GM19023 (cell line): Measurements from ENCODE around the gene REM2.
"Not testable (repeated sequence)": the region's sequence is repeated elsewhere in the genome, so short reads cannot be mapped to it uniquely, and the experiment has no call there.

ENCODE experiments used
- ATAC-seq: cut with Tn5 transposase; IDR thresholded peaks from one replicate; pipeline ENCODE4 v1.9.1; 2021; ENCODE audit warnings: mild to moderate bottlenecking, moderate library complexity; ENCODE audit not compliant: unreplicated experiment

REM2 gene

GRCh38 chr14:22896356-22896755, 13.3 kb downstream of the REM2 start:
- no peak for ATAC-seq

- ATAC-seq: no peak
Measured at GRCh38 chr14:22896760-22897159, 13.7 kb downstream of the REM2 start.

- ATAC-seq: no peak
Measured at GRCh38 chr14:22897357-22897756, 14.3 kb downstream of the REM2 start.

- no peak for ATAC-seq
Measured at GRCh38 chr14:22898302-22899090, 15.5 kb downstream of the REM2 start.

- no peak for ATAC-seq
Measured at GRCh38 chr14:22900081-22900799, 17.2 kb downstream of the REM2 start.

- no peak for ATAC-seq
Measured at GRCh38 chr14:22901799-22902198, 18.8 kb downstream of the REM2 start.

- no peak for ATAC-seq
Measured at GRCh38 chr14:22903742-22904087, 20.7 kb downstream of the REM2 start.

- no peak for ATAC-seq
Measured at GRCh38 chr14:22905627-22906026, 22.6 kb downstream of the REM2 start.

- no peak for ATAC-seq
Measured at GRCh38 chr14:22906073-22906472, 23.1 kb downstream of the REM2 start.

- no peak for ATAC-seq
Measured at GRCh38 chr14:22907429-22907828, 24.4 kb downstream of the REM2 start.

GRCh38 chr14:22908601-22909000, 25.6 kb downstream of the REM2 start:
- no peak for ATAC-seq

GRCh38 chr14:22910916-22911315, 27.9 kb downstream of the REM2 start:
- ATAC-seq: no peak

GRCh38 chr14:22914836-22915235, 31.8 kb downstream of the REM2 start:
- ATAC-seq: not testable (repeated sequence)

GRCh38 chr14:22915886-22916521, 33.0 kb downstream of the REM2 start:
- ATAC-seq: no peak

- ATAC-seq: peak; percentile 93
Measured at GRCh38 chr14:22918804-22919600, 36.0 kb downstream of the REM2 start, which contains the start of gene RBM23. TSS of gene RBM23 (minus strand) at chr14:22919149.

- peak; percentile 13 for ATAC-seq
Measured at GRCh38 chr14:22919601-22919921, 36.5 kb downstream of the REM2 start.

GRCh38 chr14:22920697-22921096, 37.7 kb downstream of the REM2 start:
- no peak for ATAC-seq

- ATAC-seq: no peak
Measured at GRCh38 chr14:22922294-22922693, 39.3 kb downstream of the REM2 start.

- no peak for ATAC-seq
Measured at GRCh38 chr14:22923746-22924145, 40.7 kb downstream of the REM2 start.

GRCh38 chr14:22925513-22925912, 42.5 kb downstream of the REM2 start:
- no peak for ATAC-seq

GRCh38 chr14:22926316-22926715, 43.3 kb downstream of the REM2 start:
- ATAC-seq: no peak
